ENCODE results near the gene DNAJC2.

The DNAJC2 gene

GRCh38 chr7:103369432-103369831, 24.9 kb upstream of the DNAJC2 start:
- no peaks in the 10 kb centered on the region for H3K4me1 ChIP-seq (ENCODE audit: control insufficient read depth, insufficient read depth, low read length)
- no peak overlapping the region for H3K4me3 ChIP-seq (ENCODE audit: low read length)
- no peak overlapping the region for H3K9ac ChIP-seq (ENCODE audit: low read length)
- peaks cover 4% of the 10 kb centered on the region for H3K36me3 ChIP-seq (ENCODE audit: control insufficient read depth, insufficient read depth, low read length)
- no peaks in the 10 kb centered on the region for H3K27me3 ChIP-seq (ENCODE audit: control insufficient read depth, insufficient read depth, low read length)
- H3K9me3 ChIP-seq (ENCODE audit: control insufficient read depth, low read length): no peaks in the 10 kb centered on the region

GRCh38 chr7:103349805-103350204, 5.2 kb upstream of the DNAJC2 start:
- H3K9me3 ChIP-seq (ENCODE audit: control insufficient read depth, low read length): no peaks in the 10 kb centered on the region
- no peak overlapping the region for H3K9ac ChIP-seq (ENCODE audit: low read length)
- H3K4me3 ChIP-seq (ENCODE audit: low read length): no peak overlapping the region
- H3K4me1 ChIP-seq (ENCODE audit: control insufficient read depth, insufficient read depth, low read length): no peaks in the 10 kb centered on the region
- H3K36me3 ChIP-seq (ENCODE audit: control insufficient read depth, insufficient read depth, low read length): no peaks in the 10 kb centered on the region
- no peaks in the 10 kb centered on the region for H3K27me3 ChIP-seq (ENCODE audit: control insufficient read depth, insufficient read depth, low read length)

- Histone ChIP-seq H3K27me3 (ENCODE audit: control insufficient read depth, insufficient read depth, low read length) (no peaks in the 10 kb centered on the region), H3K4me1 (ENCODE audit: control insufficient read depth, insufficient read depth, low read length) (no peaks in the 10 kb centered on the region), H3K4me3 (ENCODE audit: low read length) (no peak overlapping the region), H3K9ac (ENCODE audit: low read length) (peak overlapping the region; percentile 85), H3K36me3 (ENCODE audit: control insufficient read depth, insufficient read depth, low read length) (no peaks in the 10 kb centered on the region), H3K9me3 (ENCODE audit: control insufficient read depth, low read length) (no peaks in the 10 kb centered on the region)
Observed at GRCh38 chr7:103348959-103349358, 4.4 kb upstream of the DNAJC2 start.

GRCh38 chr7:103348452-103348851, 3.9 kb upstream of the DNAJC2 start:
- Histone ChIP-seq H3K9ac (ENCODE audit: low read length) (peak overlapping the region; percentile 85), H3K4me3 (ENCODE audit: low read length) (no peak overlapping the region), H3K9me3 (ENCODE audit: control insufficient read depth, low read length) (no peaks in the 10 kb centered on the region), H3K4me1 (ENCODE audit: control insufficient read depth, insufficient read depth, low read length) (no peaks in the 10 kb centered on the region), H3K36me3 (ENCODE audit: control insufficient read depth, insufficient read depth, low read length) (no peaks in the 10 kb centered on the region), H3K27me3 (ENCODE audit: control insufficient read depth, insufficient read depth, low read length) (no peaks in the 10 kb centered on the region)

DNA sequence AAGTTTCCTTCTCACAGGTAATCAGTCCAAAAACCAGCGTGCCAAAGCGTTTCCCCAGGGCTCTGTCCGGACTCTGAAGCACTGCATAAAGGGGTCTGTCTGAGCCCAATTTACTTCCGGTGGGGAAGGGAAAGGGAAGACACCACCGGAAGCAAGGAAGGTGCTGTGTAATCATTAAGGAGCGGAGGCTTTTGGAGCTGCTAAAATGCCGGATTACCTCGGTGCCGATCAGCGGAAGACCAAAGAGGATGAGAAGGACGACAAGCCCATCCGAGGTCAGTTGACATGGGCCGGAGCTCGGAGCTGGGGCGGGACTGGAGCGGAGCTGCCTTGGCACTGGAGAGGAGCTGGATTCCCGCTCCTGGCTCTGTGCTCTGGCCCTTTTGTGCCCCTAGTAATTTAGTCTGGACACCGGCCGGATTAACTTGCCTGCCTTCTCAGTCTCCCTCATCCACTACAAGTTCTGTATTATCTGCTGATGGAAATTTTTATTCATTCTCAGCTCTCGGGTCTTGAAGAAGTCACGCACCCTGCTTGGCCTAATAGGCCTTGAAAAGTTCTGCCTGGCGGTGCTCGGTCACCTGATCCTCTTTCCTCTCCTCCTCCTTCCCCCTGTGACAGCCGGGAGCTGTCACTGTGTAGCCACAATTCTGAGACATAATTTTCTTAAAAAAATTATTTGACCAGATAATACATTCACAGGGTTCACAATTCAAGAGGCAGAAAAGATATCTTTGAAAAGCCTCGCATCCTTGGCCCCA, 3.1 kb upstream of the DNAJC2 start, which contains the start of gene PSMC2:
TSS of gene PSMC2 (plus strand) at position 137 of the 761 bp plus-strand sequence. CDS start at position 206, 69 bp downstream.
- Histone ChIP-seq H3K27me3 (ENCODE audit: control insufficient read depth, insufficient read depth, low read length) (no peaks in the 10 kb centered on the region), H3K9me3 (ENCODE audit: control insufficient read depth, low read length) (no peaks in the 10 kb centered on the region), H3K4me1 (ENCODE audit: control insufficient read depth, insufficient read depth, low read length) (no peaks in the 10 kb centered on the region), H3K36me3 (ENCODE audit: control insufficient read depth, insufficient read depth, low read length) (no peaks in the 10 kb centered on the region), H3K4me3 (ENCODE audit: low read length) (peak within 1 kb of the TSS; percentile 64), H3K9ac (ENCODE audit: low read length) (peak within 1 kb of the TSS; percentile 85)

DNA sequence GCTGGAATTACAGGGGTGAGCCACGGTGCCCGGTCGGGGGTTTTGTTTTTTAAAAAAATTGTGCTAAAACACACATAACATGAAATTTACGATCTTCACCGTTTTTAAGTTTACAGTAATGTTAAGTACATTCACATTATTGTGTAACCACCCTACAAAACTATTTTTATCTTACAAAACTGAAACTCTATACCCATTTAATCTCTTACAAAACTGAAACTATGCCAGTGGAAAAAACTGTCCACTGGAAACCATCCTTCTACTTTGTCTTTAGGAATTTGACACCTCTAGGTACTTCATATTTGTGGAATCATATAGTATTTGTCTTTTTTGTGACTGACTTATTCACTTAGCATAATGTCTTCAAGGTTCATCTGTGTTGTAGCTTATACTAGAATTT, 1.8 kb upstream of the DNAJC2 start:
- no peak overlapping the region for H3K4me3 ChIP-seq (ENCODE audit: low read length)
- no peaks in the 10 kb centered on the region for H3K4me1 ChIP-seq (ENCODE audit: control insufficient read depth, insufficient read depth, low read length)
- H3K9me3 ChIP-seq (ENCODE audit: control insufficient read depth, low read length): no peaks in the 10 kb centered on the region
- no peaks in the 10 kb centered on the region for H3K27me3 ChIP-seq (ENCODE audit: control insufficient read depth, insufficient read depth, low read length)
- H3K9ac ChIP-seq (ENCODE audit: low read length): no peak overlapping the region
- H3K36me3 ChIP-seq (ENCODE audit: control insufficient read depth, insufficient read depth, low read length): no peaks in the 10 kb centered on the region

DNA sequence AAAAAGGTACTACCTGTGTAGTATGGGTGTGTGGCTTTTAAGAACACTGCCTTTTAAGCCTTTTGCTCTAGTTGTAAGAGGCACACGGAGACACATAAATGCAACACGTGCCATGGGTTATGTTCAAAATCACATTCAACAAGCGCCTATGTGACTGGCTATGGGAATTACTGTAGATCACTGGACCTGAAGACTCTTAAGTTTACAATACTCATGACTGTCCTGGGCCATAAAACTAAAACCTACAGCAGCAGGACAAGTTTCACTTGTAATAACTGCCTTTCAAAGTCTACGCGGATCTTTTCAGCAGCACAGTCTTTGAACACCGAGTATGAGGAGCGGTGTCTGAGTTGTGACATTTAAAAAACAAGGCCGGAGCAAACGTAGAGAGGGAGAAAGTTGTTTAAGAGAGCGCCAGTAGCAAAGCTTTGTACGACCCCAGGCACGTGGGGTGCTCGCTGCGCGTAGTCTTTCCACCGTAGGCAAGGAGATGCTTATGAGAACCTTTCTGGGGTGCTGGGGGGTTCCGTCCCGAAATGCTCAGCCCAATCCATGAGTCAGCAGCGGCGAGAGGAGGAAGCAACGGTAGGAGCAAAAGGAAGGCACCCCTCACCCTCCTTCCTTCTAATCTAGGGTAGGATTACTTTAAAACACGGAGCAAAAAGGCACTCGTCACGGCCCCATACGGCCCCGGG, 662 bp downstream of the DNAJC2 start:
- H3K36me3 ChIP-seq (ENCODE audit: control insufficient read depth, insufficient read depth, low read length): no peaks in the 10 kb centered on the region
- H3K27me3 ChIP-seq (ENCODE audit: control insufficient read depth, insufficient read depth, low read length): no peaks in the 10 kb centered on the region
- H3K4me1 ChIP-seq (ENCODE audit: control insufficient read depth, insufficient read depth, low read length): no peaks in the 10 kb centered on the region
- no peaks in the 10 kb centered on the region for H3K9me3 ChIP-seq (ENCODE audit: control insufficient read depth, low read length)
- peak overlapping the region; percentile 90 for H3K9ac ChIP-seq (ENCODE audit: low read length)
- peak overlapping the region; percentile 89 for H3K4me3 ChIP-seq (ENCODE audit: low read length)

DNA sequence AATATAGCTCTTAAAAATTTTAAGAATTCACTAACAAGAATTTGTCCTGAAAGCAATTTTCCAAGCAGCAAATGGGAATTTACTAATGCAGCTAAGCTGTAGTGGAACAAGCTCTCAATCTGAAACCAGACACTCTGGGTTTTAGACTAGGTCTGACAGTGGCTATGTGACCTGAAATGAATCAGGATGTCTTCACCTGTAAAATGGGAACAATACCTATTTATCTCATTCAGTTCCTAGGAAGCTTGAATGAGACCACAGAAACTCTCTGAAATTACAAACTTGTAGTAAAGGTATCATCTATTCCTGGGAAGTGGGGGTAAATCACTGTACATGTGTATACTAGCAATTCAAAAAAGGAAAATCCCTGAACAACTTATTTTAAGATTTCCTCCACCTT, 1.2 kb downstream of the DNAJC2 start:
- Histone ChIP-seq H3K36me3 (ENCODE audit: control insufficient read depth, insufficient read depth, low read length) (no peaks in the 10 kb centered on the region), H3K9ac (ENCODE audit: low read length) (peak overlapping the region; percentile 90), H3K9me3 (ENCODE audit: control insufficient read depth, low read length) (no peaks in the 10 kb centered on the region), H3K4me3 (ENCODE audit: low read length) (no peak overlapping the region), H3K27me3 (ENCODE audit: control insufficient read depth, insufficient read depth, low read length) (no peaks in the 10 kb centered on the region), H3K4me1 (ENCODE audit: control insufficient read depth, insufficient read depth, low read length) (no peaks in the 10 kb centered on the region)

GRCh38 chr7:103341466-103341865, 3.1 kb downstream of the DNAJC2 start:
- no peaks in the 10 kb centered on the region for H3K9me3 ChIP-seq (ENCODE audit: control insufficient read depth, low read length)
- H3K36me3 ChIP-seq (ENCODE audit: control insufficient read depth, insufficient read depth, low read length): peaks cover 3% of the 10 kb centered on the region
- H3K27me3 ChIP-seq (ENCODE audit: control insufficient read depth, insufficient read depth, low read length): no peaks in the 10 kb centered on the region
- no peak overlapping the region for H3K9ac ChIP-seq (ENCODE audit: low read length)
- H3K4me3 ChIP-seq (ENCODE audit: low read length): no peak overlapping the region
- H3K4me1 ChIP-seq (ENCODE audit: control insufficient read depth, insufficient read depth, low read length): no peaks in the 10 kb centered on the region

- Histone ChIP-seq H3K36me3 (ENCODE audit: control insufficient read depth, insufficient read depth, low read length) (peaks cover 3% of the 10 kb centered on the region), H3K9ac (ENCODE audit: low read length) (no peak overlapping the region), H3K4me1 (ENCODE audit: control insufficient read depth, insufficient read depth, low read length) (no peaks in the 10 kb centered on the region), H3K9me3 (ENCODE audit: control insufficient read depth, low read length) (no peaks in the 10 kb centered on the region), H3K27me3 (ENCODE audit: control insufficient read depth, insufficient read depth, low read length) (no peaks in the 10 kb centered on the region), H3K4me3 (ENCODE audit: low read length) (no peak overlapping the region)
Observed at GRCh38 chr7:103338864-103339263, 5.7 kb downstream of the DNAJC2 start.

GRCh38 chr7:103336761-103337160, 7.8 kb downstream of the DNAJC2 start:
- Histone ChIP-seq H3K9me3 (ENCODE audit: control insufficient read depth, low read length) (no peaks in the 10 kb centered on the region), H3K4me3 (ENCODE audit: low read length) (no peak overlapping the region), H3K4me1 (ENCODE audit: control insufficient read depth, insufficient read depth, low read length) (no peaks in the 10 kb centered on the region), H3K27me3 (ENCODE audit: control insufficient read depth, insufficient read depth, low read length) (no peaks in the 10 kb centered on the region), H3K36me3 (ENCODE audit: control insufficient read depth, insufficient read depth, low read length) (peaks cover 3% of the 10 kb centered on the region), H3K9ac (ENCODE audit: low read length) (no peak overlapping the region)

DNA sequence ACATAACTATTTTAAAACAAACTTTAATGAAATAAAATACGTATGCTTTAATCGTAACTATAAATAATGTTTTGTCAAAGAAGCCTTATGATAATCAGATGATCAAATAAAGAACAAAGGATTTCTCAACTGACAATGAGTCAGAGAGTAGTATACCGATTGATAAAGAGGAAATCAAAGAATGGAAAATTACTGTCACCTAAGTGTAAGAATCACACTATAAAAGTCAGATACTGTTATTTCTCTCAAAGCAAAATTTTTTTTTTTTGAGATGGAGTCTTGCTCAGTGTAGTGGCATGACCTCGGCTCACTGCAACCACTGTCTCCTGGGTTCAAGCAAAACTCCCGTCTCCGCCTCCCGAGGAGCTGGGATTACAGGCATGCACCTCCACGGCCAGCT, 18.8 kb downstream of the DNAJC2 start:
- Histone ChIP-seq H3K36me3 (ENCODE audit: control insufficient read depth, insufficient read depth, low read length) (peaks cover 5% of the 10 kb centered on the region), H3K27me3 (ENCODE audit: control insufficient read depth, insufficient read depth, low read length) (no peaks in the 10 kb centered on the region)

More for the DNA sequence above, 18.8 kb downstream of the DNAJC2 start:
- no peaks in the 10 kb centered on the region for H3K4me1 ChIP-seq (ENCODE audit: control insufficient read depth, insufficient read depth, low read length)
- no peak overlapping the region for H3K9ac ChIP-seq (ENCODE audit: low read length)
- no peaks in the 10 kb centered on the region for H3K9me3 ChIP-seq (ENCODE audit: control insufficient read depth, low read length)
- H3K4me3 ChIP-seq (ENCODE audit: low read length): no peak overlapping the region

Measured in mucosa of stomach (tissue), 1 donor.